Naive thymus-derived CD8-positive, alpha-beta T cell (primary cell): ENCODE results near the gene DNASE1. TPM values are rescaled to one million over a fixed set of nuclear protein-coding genes. Genes with fewer than 3 reads are reported as not detected.
A peak's percentile ranks its signal among the peaks of the same experiment; 100 is the strongest.

Source experiments
- ATAC-seq, 2 donors: fragments of 150-1000 bp; cut with Tn5 transposase in 1 of 2; sonication (Bioruptor Pico), chemical (Tn5 transposase) in 1 of 2; 1 replicate in 1 of 2; 2 replicates in 1 of 2; pipeline ENCODE4 v1.10.0; 2021; ENCODE audit warnings: mild to moderate bottlenecking in 2 of 2, moderate library complexity in 2 of 2
- POLR2A ChIA-PET: fragments of 350-600 bp; sonication (Branson Sonifier 250); formaldehyde crosslinking; loops from one replicate; lab custom pipeline; 2021; ENCODE audit warnings: antibody characterized with exemption; lab: Charles Lee
- DNase-seq, 10 donors: peaks; one replicate each; pipeline versions ENCODE4 v3.0.0 to v3.0.0-alpha.2; 2020 to 2022
- H3K27ac Mint-ChIP-seq, 10 donors: one replicate each; pipeline ENCODE4 v1.8.0; 2020 to 2022; ENCODE audit warnings: mild to moderate bottlenecking in 10 of 10, mixed read lengths in 10 of 10, moderate library complexity in 4 of 10, inconsistent platforms in 1 of 10
- H3K27me3 Mint-ChIP-seq, 5 donors: one replicate each; pipeline ENCODE4 v1.8.0; 2021 to 2022; ENCODE audit warnings: mixed read lengths in 5 of 5
- H3K36me3 Mint-ChIP-seq, 3 donors: one replicate each; pipeline ENCODE4 v1.8.0; 2020 to 2022; ENCODE audit warnings: mixed read lengths in 3 of 3, mild to moderate bottlenecking in 2 of 3, inconsistent platforms in 1 of 3
- H3K4me1 Mint-ChIP-seq, 4 donors: one replicate each; pipeline ENCODE4 v1.8.0; 2021 to 2022; ENCODE audit warnings: mixed read lengths in 4 of 4
- H3K4me3 Mint-ChIP-seq, 10 donors: one replicate each; pipeline ENCODE4 v1.8.0; 2020 to 2022; ENCODE audit warnings: mild to moderate bottlenecking in 10 of 10, mixed read lengths in 10 of 10, moderate library complexity in 6 of 10, inconsistent platforms in 1 of 10
- H3K9me3 Mint-ChIP-seq, 9 donors: one replicate each; pipeline ENCODE4 v1.8.0; 2020 to 2022; ENCODE audit warnings: mixed read lengths in 9 of 9, mild to moderate bottlenecking in 3 of 9, inconsistent platforms in 1 of 9, moderate library complexity in 1 of 9
- polyA plus RNA-seq, 3 donors: library from polyadenylated mRNA; unstranded; fragments of 300-500 nt; fragmentation: Illumina TruSeq; gene quantifications; one replicate each; pipeline ENCODE4 v1.2.3, GENCODE V29; 2021
- total RNA-seq, 8 experiments: library from RNA in 2 of 8; stranded (reverse) in 2 of 8; gene quantifications; one replicate each; pipeline ENCODE4 v1.2.3 and lab custom pipeline; 2021 to 2026

DNASE1 gene
- total and polyA plus RNA-seq, 5 experiments from 2014 or later, result 1.5 to 56.7 (median 15.4) TPM

DNA sequence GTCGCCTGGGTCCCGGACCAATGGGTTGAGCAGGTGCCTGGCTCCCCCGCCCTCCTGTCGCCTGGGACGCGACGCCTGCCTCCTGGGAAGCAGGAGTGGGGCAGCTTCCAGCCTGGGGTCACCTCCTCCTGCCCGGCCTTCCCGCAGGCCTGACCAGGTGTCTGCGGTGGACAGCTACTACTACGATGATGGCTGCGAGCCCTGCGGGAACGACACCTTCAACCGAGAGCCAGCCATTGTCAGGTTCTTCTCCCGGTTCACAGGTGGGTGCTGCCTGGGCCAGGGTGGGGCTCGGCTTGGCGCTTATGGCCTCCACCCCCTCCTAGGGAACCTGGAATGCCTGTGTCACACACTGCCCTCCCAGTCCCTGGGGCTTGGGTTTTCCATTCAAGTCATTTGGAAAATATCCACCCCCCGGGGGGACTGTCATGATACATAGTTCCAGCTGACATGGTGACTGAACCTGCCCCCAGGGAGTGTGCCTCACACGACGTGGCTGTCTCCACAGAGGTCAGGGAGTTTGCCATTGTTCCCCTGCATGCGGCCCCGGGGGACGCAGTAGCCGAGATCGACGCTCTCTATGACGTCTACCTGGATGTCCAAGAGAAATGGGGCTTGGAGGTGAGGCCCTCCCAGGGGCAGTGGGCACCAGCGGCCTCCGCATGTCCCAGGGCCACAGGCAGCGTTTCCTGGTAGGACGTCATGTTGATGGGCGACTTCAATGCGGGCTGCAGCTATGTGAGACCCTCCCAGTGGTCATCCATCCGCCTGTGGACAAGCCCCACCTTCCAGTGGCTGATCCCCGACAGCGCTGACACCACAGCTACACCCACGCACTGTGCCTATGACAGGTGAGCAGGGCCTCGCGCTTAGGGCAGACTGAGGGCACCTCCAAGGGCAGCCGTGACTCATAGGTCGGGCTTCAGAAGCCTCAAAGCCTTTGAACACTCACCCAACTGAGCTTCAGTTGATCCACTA is 2.3 kb downstream of the DNASE1 start:
- Mint-ChIP-seq H3K36me3 (peaks cover 0 to 51% (median 0%) of the 10 kb centered on the region in 3 donors), H3K9me3 (no peaks in the 10 kb centered on the region), H3K4me3 (no peak overlapping the region), H3K27me3 (no peaks in the 10 kb centered on the region), H3K27ac (peak overlapping the region in 6 of 10 donors; percentile 34 to 84 (median 71)), H3K4me1 (peaks cover 0 to 6% (median 2%) of the 10 kb centered on the region in 4 donors)
- ATAC-seq (no peak), DNase-seq (no peak)
- POLR2A ChIA-PET, result no interaction called here

DNA sequence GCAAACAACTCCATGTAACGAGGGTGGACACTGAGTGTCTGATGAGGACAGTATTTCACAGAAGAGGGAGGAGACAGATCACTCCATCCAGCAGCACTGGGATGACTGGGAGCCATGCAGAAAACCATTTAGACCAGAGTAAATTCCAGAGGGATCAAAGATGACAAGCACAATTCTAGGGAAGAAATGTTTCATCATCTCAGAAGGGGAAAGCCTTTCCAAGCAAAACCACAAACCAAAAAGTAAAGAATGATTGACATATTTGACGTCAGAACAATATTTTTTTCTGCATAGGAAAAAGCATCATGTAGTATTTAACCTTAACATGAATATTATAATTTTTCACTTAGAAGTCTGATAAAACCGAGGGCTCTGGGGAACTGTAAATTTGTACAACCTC is 4.8 kb downstream of the DNASE1 start:
- DNase-seq, result no peak
- POLR2A ChIA-PET, result interaction anchor here (0.6 kb wide), 1 partner anchor 35 kb away, joined by 4 read pairs; no protein-coding TSS in a partner anchor
- Mint-ChIP-seq H3K36me3 (peaks cover 0 to 63% (median 0%) of the 10 kb centered on the region in 3 donors), H3K4me3 (no peak overlapping the region), H3K27me3 (no peaks in the 10 kb centered on the region), H3K9me3 (no peaks in the 10 kb centered on the region), H3K27ac (peak overlapping the region in 8 of 10 donors; percentile 31 to 79 (median 67)), H3K4me1 (peaks cover 0 to 2% (median under 1%) of the 10 kb centered on the region in 4 donors)
- ATAC-seq, result no peak

DNA sequence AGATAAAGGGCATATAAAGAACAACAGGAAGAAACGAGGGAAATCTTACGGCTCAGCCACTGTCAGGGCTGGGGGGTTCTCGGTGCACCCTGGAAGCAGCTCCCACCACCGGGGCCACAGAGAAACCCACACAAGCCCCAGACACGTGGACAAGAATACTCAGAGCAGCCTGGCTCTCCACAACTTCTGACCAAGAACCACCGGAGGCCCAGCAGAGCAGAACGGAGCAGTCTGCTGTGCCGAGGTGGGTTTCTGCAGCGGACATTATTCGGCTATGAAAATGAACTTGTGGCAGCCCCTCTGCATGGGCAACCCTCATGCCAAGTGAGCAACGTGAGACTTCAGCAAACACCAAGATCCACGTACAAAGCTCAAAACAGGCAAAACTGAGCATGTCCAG is 6.8 kb downstream of the DNASE1 start:
- POLR2A ChIA-PET, result no interaction called here
- H3K4me1 Mint-ChIP-seq, result peaks cover 10 to 17% (median 15%) of the 10 kb centered on the region in 4 donors
- H3K9me3 Mint-ChIP-seq, result no peaks in the 10 kb centered on the region
- DNase-seq (no peak), ATAC-seq (no peak)
- peaks cover 0 to 64% (median 4%) of the 10 kb centered on the region in 3 donors for H3K36me3 Mint-ChIP-seq
- H3K27ac Mint-ChIP-seq, result peak overlapping the region in 8 of 10 donors; percentile 14 to 84 (median 37)
- H3K4me3 Mint-ChIP-seq, result no peak overlapping the region
- H3K27me3 Mint-ChIP-seq, result no peaks in the 10 kb centered on the region

DNA sequence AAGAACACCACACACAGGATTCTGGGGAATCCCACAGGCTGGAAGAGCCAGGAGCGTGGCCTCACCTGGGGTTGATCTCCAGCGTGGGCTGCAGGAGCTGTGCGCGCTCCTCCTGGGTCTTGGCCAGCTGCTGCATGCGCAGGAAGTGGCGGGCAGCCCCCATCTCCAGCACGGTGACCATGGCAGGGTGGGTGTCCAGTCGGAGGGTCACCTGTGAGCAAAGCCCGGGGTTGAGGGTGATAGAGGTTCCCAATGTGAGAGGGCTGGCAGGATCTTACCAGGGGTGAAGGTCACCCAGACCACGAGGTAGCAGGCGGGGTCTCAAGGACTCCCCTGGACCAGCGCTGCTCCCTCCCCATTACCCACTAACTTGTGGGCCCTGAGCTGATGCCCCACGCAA is 7.4 kb downstream of the DNASE1 start:
- POLR2A ChIA-PET, result no interaction called here
- Mint-ChIP-seq H3K27me3 (no peaks in the 10 kb centered on the region), H3K27ac (no peak overlapping the region), H3K4me1 (peaks cover 12 to 20% (median 17%) of the 10 kb centered on the region in 4 donors), H3K4me3 (no peak overlapping the region), H3K9me3 (no peaks in the 10 kb centered on the region), H3K36me3 (peaks cover 0 to 60% (median 4%) of the 10 kb centered on the region in 3 donors)
- ATAC-seq, result no peak
- DNase-seq, result no peak

DNA sequence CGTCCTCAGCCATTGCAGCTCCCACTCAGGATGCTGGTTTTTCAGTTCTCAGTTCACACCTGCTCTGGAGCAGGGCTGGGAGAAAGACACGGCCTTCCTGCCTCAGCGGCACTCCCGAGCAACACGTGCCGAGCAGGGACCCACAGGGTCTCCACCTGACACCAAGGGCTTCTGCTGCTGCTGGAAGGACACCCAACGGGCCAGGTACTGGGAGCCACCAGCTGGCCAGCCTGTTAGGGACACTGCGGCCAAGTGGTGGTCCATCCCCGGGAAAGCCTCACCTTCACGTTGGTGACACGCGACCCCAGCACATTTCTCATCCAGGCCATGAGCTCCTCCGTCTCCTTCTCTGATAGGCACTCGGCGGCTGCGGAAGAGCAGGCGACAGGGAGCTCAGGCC is 8.1 kb downstream of the DNASE1 start:
- H3K9me3 Mint-ChIP-seq, result no peaks in the 10 kb centered on the region
- peak overlapping the region in 3 of 10 donors; percentile 14 to 53 (median 47) for H3K27ac Mint-ChIP-seq
- no peaks in the 10 kb centered on the region for H3K27me3 Mint-ChIP-seq
- ATAC-seq (no peak), DNase-seq (peak in 1 of 10 donors; percentile 62)
- peaks cover 0 to 53% (median 4%) of the 10 kb centered on the region in 3 donors for H3K36me3 Mint-ChIP-seq
- no peak overlapping the region for H3K4me3 Mint-ChIP-seq
- POLR2A ChIA-PET, result no interaction called here
- peaks cover 13 to 22% (median 17%) of the 10 kb centered on the region in 4 donors for H3K4me1 Mint-ChIP-seq

DNA sequence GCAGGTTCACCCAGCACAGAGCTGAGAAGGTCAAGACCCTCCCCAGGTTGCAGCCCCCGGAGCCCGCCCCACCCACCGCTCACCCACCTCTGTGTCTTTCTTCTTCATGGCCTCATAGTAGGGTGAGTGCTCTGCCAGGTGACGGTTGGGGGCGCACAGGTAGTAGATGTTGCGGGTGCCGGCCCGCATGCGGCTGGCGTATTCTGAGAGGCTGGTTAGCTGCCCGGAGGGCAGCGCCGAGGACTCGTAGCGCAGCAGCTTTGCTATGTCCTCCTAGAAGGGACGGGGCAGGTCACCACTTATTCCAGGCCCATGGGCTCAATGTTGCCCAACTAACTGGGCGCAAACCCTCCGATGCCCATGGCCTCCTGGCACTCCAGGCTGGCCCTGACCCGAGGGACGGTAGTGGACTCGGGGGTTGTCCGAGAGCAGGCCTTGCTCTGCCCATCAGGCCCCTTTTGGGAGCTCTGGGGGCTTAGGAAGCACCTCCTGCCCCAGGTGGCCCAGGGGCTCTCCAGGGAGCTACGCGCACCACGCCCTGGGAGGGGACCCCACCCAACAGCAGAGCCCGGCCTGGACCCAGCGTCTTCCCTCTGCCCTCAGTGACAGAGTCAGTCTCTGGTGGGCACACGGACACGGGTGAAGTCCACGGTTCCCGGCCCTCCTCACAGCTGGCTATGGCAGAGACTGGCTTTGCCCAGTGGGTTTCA is 9.9 kb downstream of the DNASE1 start:
- peaks cover 0 to 43% (median 4%) of the 10 kb centered on the region in 3 donors for H3K36me3 Mint-ChIP-seq
- peaks cover 13 to 29% (median 22%) of the 10 kb centered on the region in 4 donors for H3K4me1 Mint-ChIP-seq
- peak in 1 of 10 donors; percentile 63 for DNase-seq
- peak overlapping the region in 5 of 10 donors; percentile 38 to 92 (median 84) for H3K27ac Mint-ChIP-seq
- ATAC-seq, result no peak
- no peaks in the 10 kb centered on the region for H3K27me3 Mint-ChIP-seq
- H3K4me3 Mint-ChIP-seq, result no peak overlapping the region
- POLR2A ChIA-PET, result no interaction called here
- H3K9me3 Mint-ChIP-seq, result no peaks in the 10 kb centered on the region

DNA sequence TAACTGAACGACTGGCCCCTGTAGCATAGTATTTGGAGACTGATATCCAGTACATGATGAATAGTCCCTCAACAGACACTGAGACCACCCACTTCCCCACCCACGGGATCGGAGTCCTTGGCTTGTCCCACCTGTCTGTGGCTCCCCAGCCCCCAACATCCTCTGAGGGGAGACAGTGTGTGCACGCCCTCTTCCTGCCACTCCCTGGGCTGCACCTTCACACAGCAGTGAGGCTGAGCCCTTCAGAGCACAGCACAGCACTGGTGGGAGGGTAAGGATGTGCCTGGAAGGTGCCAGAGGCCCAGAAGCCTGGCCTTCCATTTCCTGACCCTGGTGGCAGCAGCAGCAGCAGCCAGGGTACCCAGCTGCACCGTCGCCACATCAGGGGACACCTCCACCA is 11.0 kb downstream of the DNASE1 start:
- no peaks in the 10 kb centered on the region for H3K27me3 Mint-ChIP-seq
- peak overlapping the region in 5 of 10 donors; percentile 3 to 57 (median 14) for H3K4me3 Mint-ChIP-seq
- ATAC-seq (peak; percentile 97 to 100), DNase-seq (peak; percentile 27 to 79 (median 54))
- H3K36me3 Mint-ChIP-seq, result peaks cover 0 to 34% (median 4%) of the 10 kb centered on the region in 3 donors
- peak overlapping the region; percentile 74 to 92 (median 85) for H3K27ac Mint-ChIP-seq
- peaks cover 13 to 37% (median 24%) of the 10 kb centered on the region in 4 donors for H3K4me1 Mint-ChIP-seq
- no peaks in the 10 kb centered on the region for H3K9me3 Mint-ChIP-seq
- POLR2A ChIA-PET, result no interaction called here

DNA sequence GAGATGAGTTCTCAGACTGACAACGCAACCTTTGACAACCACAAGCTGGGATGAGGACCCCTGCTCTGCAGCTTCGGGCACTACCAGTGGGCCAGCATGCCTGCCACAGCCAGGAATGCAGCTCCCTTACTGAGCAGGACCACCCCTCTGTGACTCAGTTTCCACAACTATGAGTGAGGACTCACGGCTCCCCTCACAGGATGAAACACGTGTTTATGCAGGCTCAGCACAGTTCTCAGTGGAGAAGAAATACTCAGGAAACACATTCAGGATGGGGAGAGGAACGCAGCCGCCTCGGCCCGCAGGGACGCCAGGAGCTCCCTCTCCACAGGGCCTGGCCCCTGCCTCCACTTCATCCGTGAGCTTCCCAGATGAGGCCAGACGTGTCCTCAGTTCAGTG is 14.1 kb downstream of the DNASE1 start:
- Mint-ChIP-seq H3K4me3 (no peak overlapping the region), H3K36me3 (peaks cover 0 to 23% (median 4%) of the 10 kb centered on the region in 3 donors), H3K4me1 (peaks cover 13 to 48% (median 28%) of the 10 kb centered on the region in 4 donors), H3K9me3 (no peaks in the 10 kb centered on the region), H3K27ac (peak overlapping the region in 1 of 10 donors; percentile 11), H3K27me3 (no peaks in the 10 kb centered on the region)
- POLR2A ChIA-PET, result no interaction called here
- ATAC-seq (no peak), DNase-seq (no peak)

DNA sequence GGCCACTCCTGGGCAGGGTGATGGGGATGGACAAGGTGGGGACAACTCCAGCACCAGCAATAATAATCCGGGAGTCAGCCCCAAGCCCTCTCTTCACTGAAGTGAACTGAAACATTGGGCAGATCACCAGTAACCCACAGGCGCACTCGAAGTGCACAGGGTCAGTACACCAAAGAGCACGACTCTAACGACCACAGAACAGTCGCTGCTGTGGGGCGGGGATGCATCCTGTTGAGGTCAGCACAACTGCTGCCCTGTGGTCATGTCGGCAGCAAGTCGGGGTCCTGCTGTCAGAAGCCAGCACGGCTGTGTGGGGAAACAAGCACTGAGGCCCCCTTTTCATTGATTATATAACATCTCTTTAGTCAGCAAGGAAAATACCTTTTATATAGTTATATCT is 14.6 kb downstream of the DNASE1 start:
- Mint-ChIP-seq H3K36me3 (peaks cover 0 to 26% (median 4%) of the 10 kb centered on the region in 3 donors), H3K4me3 (no peak overlapping the region), H3K9me3 (no peaks in the 10 kb centered on the region), H3K4me1 (peaks cover 13 to 48% (median 28%) of the 10 kb centered on the region in 4 donors), H3K27me3 (no peaks in the 10 kb centered on the region), H3K27ac (peak overlapping the region in 3 of 10 donors; percentile 38 to 79 (median 51))
- POLR2A ChIA-PET, result no interaction called here
- ATAC-seq (no peak), DNase-seq (no peak)

DNA sequence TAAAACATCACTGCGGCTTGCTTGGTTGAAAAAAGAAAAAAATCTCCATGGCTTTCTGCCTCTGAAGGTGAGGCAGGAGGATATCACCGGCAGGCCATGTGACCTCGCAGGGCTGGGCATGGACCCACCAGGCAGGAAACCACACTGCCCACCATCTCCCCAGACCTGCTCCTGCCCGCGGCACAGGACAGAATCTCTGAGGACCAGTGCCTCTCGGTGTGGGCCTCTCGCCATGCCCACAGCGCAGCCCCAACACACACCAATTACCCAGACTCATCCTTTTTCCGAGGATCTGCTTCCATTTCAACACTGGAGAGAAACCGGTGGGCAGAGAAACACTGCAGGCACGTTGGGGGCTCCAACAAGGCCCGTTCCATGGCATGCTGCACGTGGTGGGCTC is 16.2 kb downstream of the DNASE1 start:
- H3K4me3 Mint-ChIP-seq, result no peak overlapping the region
- no peak for ATAC-seq

DNA sequence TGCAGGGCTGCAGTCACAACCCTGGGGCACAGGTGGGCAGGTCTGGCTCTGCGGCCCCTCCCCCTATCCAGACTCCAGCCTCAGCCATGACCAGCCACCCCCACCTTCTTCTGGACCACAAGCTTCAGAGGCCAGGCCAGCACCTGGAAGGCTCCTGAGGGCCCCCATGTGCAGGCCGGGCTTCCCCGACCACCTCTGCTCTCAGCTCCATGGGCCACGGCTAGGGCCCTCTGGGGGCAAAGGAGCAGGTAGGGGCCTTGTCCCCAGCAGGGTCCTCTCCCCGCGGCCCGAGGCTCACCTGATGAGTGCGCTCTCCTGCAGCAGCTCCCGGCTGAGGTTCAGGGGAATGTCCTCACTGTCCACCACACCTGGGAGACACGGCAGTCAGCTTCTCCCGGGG is 16.9 kb downstream of the DNASE1 start:
- Mint-ChIP-seq H3K4me1 (peaks cover 3 to 30% (median 12%) of the 10 kb centered on the region in 4 donors), H3K27me3 (no peaks in the 10 kb centered on the region), H3K9me3 (no peaks in the 10 kb centered on the region), H3K36me3 (peaks cover 0 to 36% (median 3%) of the 10 kb centered on the region in 3 donors), H3K27ac (peak overlapping the region in 3 of 10 donors; percentile 15 to 48 (median 43)), H3K4me3 (no peak overlapping the region)
- DNase-seq, result no peak
- POLR2A ChIA-PET, result interaction anchor here (0.6 kb wide), 1 partner anchor 730 kb away, joined by 3 read pairs; no protein-coding TSS in a partner anchor
- no peak for ATAC-seq

More for the DNA sequence above, 16.2 kb downstream of the DNASE1 start:
- Mint-ChIP-seq H3K4me1 (peaks cover 8 to 37% (median 19%) of the 10 kb centered on the region in 4 donors), H3K27ac (peak overlapping the region in 7 of 10 donors; percentile 2 to 48 (median 17)), H3K9me3 (no peaks in the 10 kb centered on the region), H3K36me3 (peaks cover 0 to 34% (median 3%) of the 10 kb centered on the region in 3 donors), H3K27me3 (no peaks in the 10 kb centered on the region)
- DNase-seq, result no peak
- POLR2A ChIA-PET, result interaction anchor here (0.6 to 0.7 kb wide), 2 partner anchors 224 to 731 kb away, joined by 3 to 7 read pairs; no protein-coding TSS in a partner anchor

DNA sequence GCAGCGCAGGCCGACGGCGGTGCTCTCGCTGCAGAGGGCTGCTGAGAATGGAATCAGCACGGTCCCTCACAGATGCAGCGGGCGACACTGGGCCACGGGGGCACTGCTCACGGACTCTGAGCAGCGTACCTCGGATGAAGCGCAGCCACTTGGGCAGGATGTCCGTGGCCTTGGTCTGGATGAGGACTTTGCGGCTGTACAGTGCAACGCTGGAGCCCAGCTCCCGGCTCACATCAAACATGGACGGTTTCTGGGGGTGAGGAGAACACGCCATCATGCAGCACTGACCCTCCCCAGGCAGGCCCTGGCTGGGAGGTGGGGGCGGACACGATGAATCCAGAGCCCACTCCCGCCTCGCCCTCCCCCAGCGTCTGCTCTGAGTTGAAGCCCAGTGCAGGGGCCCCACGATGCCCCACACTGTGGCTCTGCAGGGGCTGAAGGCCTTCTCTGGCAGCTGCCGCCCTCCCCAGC is 18.1 kb downstream of the DNASE1 start:
- ATAC-seq (no peak), DNase-seq (no peak)
- no peak overlapping the region for H3K27ac Mint-ChIP-seq
- peaks cover 0 to 25% (median 11%) of the 10 kb centered on the region in 4 donors for H3K4me1 Mint-ChIP-seq
- H3K9me3 Mint-ChIP-seq, result no peaks in the 10 kb centered on the region
- POLR2A ChIA-PET, result interaction anchor here (0.5 kb wide), 1 partner anchor 134 kb away, joined by 3 read pairs; no protein-coding TSS in a partner anchor
- H3K4me3 Mint-ChIP-seq, result no peak overlapping the region
- no peaks in the 10 kb centered on the region for H3K27me3 Mint-ChIP-seq
- peaks cover 0 to 43% (median 3%) of the 10 kb centered on the region in 3 donors for H3K36me3 Mint-ChIP-seq
